ENCODE measurements around the gene RDH16.

- TF ChIP-seq CTCF (IDR thresholded peaks at IDR 0.05) (no peak), POLR2A (IDR thresholded peaks at IDR 0.05) (no peak)
These were observed 47.2 kb upstream of the RDH16 start for GRCh38 chr12:57004651-57005050.
